Brain microvascular endothelial cell (primary cell): Measurements from ENCODE around the gene AP2B1.

Experiments used
- DNase-seq: peaks from one replicate; pipeline ENCODE4 v3.0.0-alpha.2; 2020
- H3K27ac ChIP-seq: fragments of 250-450 bp; sonication (Bioruptor Pico); 2 replicates; pipeline ENCODE4 v1.5.1; 2020; ENCODE audit warnings: mild to moderate bottlenecking, moderate library complexity
- H3K27me3 ChIP-seq: fragments of 250-450 bp; sonication (Bioruptor Pico); replicated peaks from 2 replicates; pipeline ENCODE4 v1.5.1; 2020; ENCODE audit warnings: mild to moderate bottlenecking
- H3K36me3 ChIP-seq: fragments of 250-450 bp; sonication (Bioruptor Pico); replicated peaks from 2 replicates; pipeline ENCODE4 v1.5.1; 2020; ENCODE audit warnings: mild to moderate bottlenecking
- H3K4me3 ChIP-seq: 2 replicates; pipeline ENCODE4 v1.5.1; 2011; ENCODE audit warnings: low read depth, mild to moderate bottlenecking, control low read depth, low read length, moderate library complexity
- CTCF ChIP-seq: IDR thresholded peaks from 2 replicates; pipeline ENCODE4 v1.5.1; 2011; ENCODE audit warnings: low read depth, mild to moderate bottlenecking, moderate library complexity, low read length, control low read depth, inconsistent platforms; ENCODE audit errors: missing control alignments
- in situ Hi-C: cut with HindIII; loops from 2 replicates; pipeline ENCODE4 v1.10.0; 2017; ENCODE audit warnings: low sequenced_read_pairs, low pct_ligation_motif_present

AP2B1 gene

GRCh38 chr17:35651467-35651866 lies 64.3 kb downstream of the AP2B1 start:
- Histone ChIP-seq H3K27ac (no peak overlapping the region), H3K36me3 (peaks cover 20% of the 10 kb centered on the region), H3K4me3 (no peak overlapping the region), H3K27me3 (no peaks in the 10 kb centered on the region)
- TF ChIP-seq CTCF: no peak
- no peak for DNase-seq
- in situ Hi-C loops: no loop called here

GRCh38 chr17:35653619-35654361 lies 66.7 kb downstream of the AP2B1 start:
- peaks cover 33% of the 10 kb centered on the region for H3K36me3 ChIP-seq
- H3K4me3 ChIP-seq: no peak overlapping the region
- DNase-seq: no peak
- no peak for TF ChIP-seq CTCF
- no peaks in the 10 kb centered on the region for H3K27me3 ChIP-seq
- H3K27ac ChIP-seq: no peak overlapping the region
- in situ Hi-C loops: no loop called here

GRCh38 chr17:35655303-35655702 lies 68.2 kb downstream of the AP2B1 start:
- H3K27me3 ChIP-seq: no peaks in the 10 kb centered on the region
- in situ Hi-C loops: no loop called here
- peaks cover 35% of the 10 kb centered on the region for H3K36me3 ChIP-seq
- no peak overlapping the region for H3K4me3 ChIP-seq
- TF ChIP-seq CTCF: no peak
- H3K27ac ChIP-seq: no peak overlapping the region
- DNase-seq: no peak

GRCh38 chr17:35660902-35661301 lies 73.8 kb downstream of the AP2B1 start:
- no peak overlapping the region for H3K27ac ChIP-seq
- in situ Hi-C loops: no loop called here
- no peak for TF ChIP-seq CTCF
- H3K36me3 ChIP-seq: peaks cover 37% of the 10 kb centered on the region
- H3K4me3 ChIP-seq: no peak overlapping the region
- DNase-seq: no peak
- H3K27me3 ChIP-seq: no peaks in the 10 kb centered on the region

- H3K27ac ChIP-seq: no peak overlapping the region
- no peaks in the 10 kb centered on the region for H3K27me3 ChIP-seq
- peaks cover 28% of the 10 kb centered on the region for H3K36me3 ChIP-seq
- TF ChIP-seq CTCF: no peak
- in situ Hi-C loops: no loop called here
- DNase-seq: no peak
- H3K4me3 ChIP-seq: no peak overlapping the region
Observed at GRCh38 chr17:35664685-35665084, 77.6 kb downstream of the AP2B1 start.

- TF ChIP-seq CTCF: no peak
- Histone ChIP-seq H3K27me3 (no peaks in the 10 kb centered on the region), H3K27ac (no peak overlapping the region), H3K4me3 (no peak overlapping the region), H3K36me3 (peaks cover 23% of the 10 kb centered on the region)
- no peak for DNase-seq
- in situ Hi-C loops: no loop called here
Observed at GRCh38 chr17:35665662-35666061, 78.5 kb downstream of the AP2B1 start.
